Activated CD8-positive, alpha-beta memory T cell treated with anti-CD3 and anti-CD28 coated beads, Interleukin-2, amount 50 U/mL, for 4 hours (primary cell): Measurements from ENCODE around the gene ADAMTS17.

Source experiments
- DNase-seq: peaks from one replicate; pipeline ENCODE4 v3.0.0-alpha.2; 2020

Gene ADAMTS17

GRCh38 chr15:100041127-100041828 is 300.5 kb downstream of the ADAMTS17 start:
- no peak for DNase-seq

GRCh38 chr15:100039994-100040393 is 301.8 kb downstream of the ADAMTS17 start:
- DNase-seq = no peak

GRCh38 chr15:100038736-100039135 is 303.0 kb downstream of the ADAMTS17 start:
- DNase-seq = no peak

- no peak for DNase-seq
These were observed 303.9 kb downstream of the ADAMTS17 start for GRCh38 chr15:100037901-100038300.

- DNase-seq = no peak
These were observed 305.8 kb downstream of the ADAMTS17 start for GRCh38 chr15:100036015-100036414.

- no peak for DNase-seq
These were observed 307.6 kb downstream of the ADAMTS17 start for GRCh38 chr15:100034191-100034590.

- DNase-seq = no peak
These were observed 308.5 kb downstream of the ADAMTS17 start for GRCh38 chr15:100033140-100033857.

- no peak for DNase-seq
These were observed 309.3 kb downstream of the ADAMTS17 start for GRCh38 chr15:100032358-100033085.

GRCh38 chr15:100031665-100032357 is 310.0 kb downstream of the ADAMTS17 start:
- DNase-seq = no peak

GRCh38 chr15:100030586-100031229 is 311.1 kb downstream of the ADAMTS17 start:
- no peak for DNase-seq

- DNase-seq = no peak
These were observed 311.8 kb downstream of the ADAMTS17 start for GRCh38 chr15:100029868-100030479.

- DNase-seq = no peak
These were observed 312.7 kb downstream of the ADAMTS17 start for GRCh38 chr15:100029045-100029444.

GRCh38 chr15:100026041-100026440 is 315.7 kb downstream of the ADAMTS17 start:
- DNase-seq = no peak

GRCh38 chr15:100022806-100023205 is 319.0 kb downstream of the ADAMTS17 start:
- no peak for DNase-seq

- DNase-seq = no peak
These were observed 319.4 kb downstream of the ADAMTS17 start for GRCh38 chr15:100022391-100022790.

- DNase-seq = no peak
These were observed 320.1 kb downstream of the ADAMTS17 start for GRCh38 chr15:100021653-100022052.

GRCh38 chr15:100020614-100021013 is 321.2 kb downstream of the ADAMTS17 start:
- no peak for DNase-seq

- no peak for DNase-seq
These were observed 321.6 kb downstream of the ADAMTS17 start for GRCh38 chr15:100020189-100020588.

- no peak for DNase-seq
These were observed 322.2 kb downstream of the ADAMTS17 start for GRCh38 chr15:100019601-100020000.

GRCh38 chr15:100018191-100018590 is 323.6 kb downstream of the ADAMTS17 start:
- no peak for DNase-seq

GRCh38 chr15:100017140-100017539 is 324.6 kb downstream of the ADAMTS17 start:
- no peak for DNase-seq

GRCh38 chr15:100016632-100017031 is 325.1 kb downstream of the ADAMTS17 start:
- DNase-seq = no peak
